Dendritic cell treated with granulocyte-macrophage colony-stimulating factor and Interleukin-4, amounts not matched to agents 40 ng/mL and 50 ng/mL, for 4 days (primary cell): ENCODE data around the gene FBN2.
"Not testable (repeated sequence)": the region's sequence is repeated elsewhere in the genome, so short reads cannot be mapped to it uniquely, and the experiment has no call there.

Source experiments
- H3K27ac Mint-ChIP-seq: one replicate; pipeline ENCODE4 v1.8.0; 2022; ENCODE audit warnings: mild to moderate bottlenecking, mixed read lengths
- H3K27me3 Mint-ChIP-seq: one replicate; pipeline ENCODE4 v1.8.0; 2022; ENCODE audit warnings: mild to moderate bottlenecking, mixed read lengths
- H3K36me3 Mint-ChIP-seq: one replicate; pipeline ENCODE4 v1.8.0; 2022; ENCODE audit warnings: low read depth, mixed read lengths
- H3K4me1 Mint-ChIP-seq: one replicate; pipeline ENCODE4 v1.8.0; 2022; ENCODE audit warnings: low read depth, mixed read lengths
- H3K4me3 Mint-ChIP-seq: one replicate; pipeline ENCODE4 v1.8.0; 2022; ENCODE audit warnings: mild to moderate bottlenecking, moderate library complexity, mixed read lengths
- H3K9me3 Mint-ChIP-seq: one replicate; pipeline ENCODE4 v1.8.0; 2022; ENCODE audit warnings: mixed read lengths
- intact Hi-C: fragments of 100-400 bp; cut with micrococcal nuclease; formaldehyde crosslinking; loops from one replicate; pipeline ENCODE4 v1.15.0; 2022

FBN2 gene

DNA sequence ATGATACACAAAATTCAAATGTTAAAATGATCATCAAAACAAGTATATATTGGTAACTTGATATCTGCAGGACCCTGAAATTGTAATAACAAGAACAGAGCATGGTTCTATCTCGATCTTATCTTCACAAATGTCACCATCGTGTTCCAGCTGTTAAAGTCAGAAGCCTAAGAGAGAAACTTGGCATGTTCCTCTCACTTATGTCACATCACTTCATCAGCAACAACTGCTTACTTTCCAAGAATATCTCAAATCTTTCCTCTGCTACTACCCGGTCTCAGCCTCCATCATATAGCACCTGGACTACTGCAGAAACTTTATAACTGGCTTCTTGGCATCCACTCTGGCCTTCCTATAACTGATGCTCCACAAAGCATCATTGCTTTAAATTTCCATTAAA, 84.9 kb downstream of the FBN2 start:
- Mint-ChIP-seq H3K4me3 (no peak overlapping the region), H3K27ac (no peak overlapping the region)

DNA sequence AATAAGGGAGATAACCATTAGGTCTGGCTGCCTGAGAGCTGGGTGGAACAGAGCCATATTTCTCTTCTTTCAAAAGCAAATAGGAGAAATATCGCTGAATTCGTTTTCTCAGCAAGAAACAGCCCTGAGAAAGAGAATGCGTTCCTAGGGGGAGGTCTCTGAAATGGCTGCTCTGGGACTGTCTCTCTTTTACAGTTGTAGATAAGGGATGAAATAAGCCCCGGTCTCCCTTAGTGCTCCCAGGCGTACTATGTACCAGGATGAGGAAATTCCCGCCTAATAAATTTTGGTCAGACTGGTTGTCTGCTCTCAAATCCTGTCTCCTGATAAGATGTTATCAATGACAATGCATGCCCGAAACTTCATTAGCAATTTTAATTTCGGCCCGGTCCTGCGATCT, 90.8 kb downstream of the FBN2 start:
- H3K4me3 Mint-ChIP-seq, H3K36me3 Mint-ChIP-seq, H3K27me3 Mint-ChIP-seq, H3K27ac Mint-ChIP-seq, intact Hi-C loops, H3K4me1 Mint-ChIP-seq: not testable (repeated sequence)
- H3K9me3 Mint-ChIP-seq, result peaks cover 17% of the 10 kb centered on the region

More for the DNA sequence above, 84.9 kb downstream of the FBN2 start:
- H3K9me3 Mint-ChIP-seq, result peaks cover 13% of the 10 kb centered on the region
- intact Hi-C loops, result no loop called here
- peaks cover 5% of the 10 kb centered on the region for H3K36me3 Mint-ChIP-seq
- H3K4me1 Mint-ChIP-seq, result no peaks in the 10 kb centered on the region
- no peaks in the 10 kb centered on the region for H3K27me3 Mint-ChIP-seq

DNA sequence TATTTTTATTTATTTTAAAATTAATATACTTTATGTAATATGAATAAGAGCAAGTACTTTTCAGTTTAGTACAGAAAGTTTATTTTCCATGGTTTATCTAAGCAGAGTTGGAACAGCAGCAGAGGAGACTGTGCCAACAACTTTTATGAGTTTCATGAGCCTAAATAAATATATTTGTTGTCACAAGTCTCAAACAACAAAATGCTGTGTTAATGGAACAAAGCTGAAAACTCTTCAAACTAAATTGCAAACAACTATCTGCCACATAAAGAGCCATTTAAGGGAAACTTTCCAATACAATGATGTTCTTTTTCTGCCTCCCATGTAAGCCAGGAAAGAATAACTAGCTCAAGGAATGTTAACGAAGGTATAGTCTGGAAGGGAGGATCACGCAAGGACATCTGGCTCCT, 96.1 kb downstream of the FBN2 start:
- Mint-ChIP-seq H3K9me3 (peaks cover 4% of the 10 kb centered on the region), H3K36me3 (no peaks in the 10 kb centered on the region), H3K27me3 (no peaks in the 10 kb centered on the region), H3K4me1 (no peaks in the 10 kb centered on the region), H3K4me3 (no peak overlapping the region), H3K27ac (no peak overlapping the region)
- intact Hi-C loops, result no loop called here

DNA sequence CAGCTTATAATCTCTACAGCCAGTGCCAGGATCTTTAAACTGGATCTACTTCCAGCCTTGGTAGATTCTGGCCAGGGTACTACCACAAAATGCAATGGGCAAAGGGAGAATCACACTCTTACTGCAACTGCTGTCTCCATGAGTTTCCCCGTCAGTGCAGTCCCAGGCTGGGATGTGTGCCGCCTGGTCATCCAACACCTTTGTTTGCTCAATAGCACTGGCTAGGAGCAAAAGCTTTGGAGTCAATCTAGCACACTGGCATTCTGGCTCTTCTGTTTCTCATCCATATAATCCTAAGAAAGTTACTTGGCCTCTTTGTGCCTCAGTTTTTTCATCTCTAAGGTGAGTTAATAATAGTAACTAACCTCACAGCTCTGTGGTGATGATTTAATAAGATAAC, 96.9 kb downstream of the FBN2 start:
- H3K9me3 Mint-ChIP-seq, result no peaks in the 10 kb centered on the region
- no peaks in the 10 kb centered on the region for H3K36me3 Mint-ChIP-seq
- no peaks in the 10 kb centered on the region for H3K27me3 Mint-ChIP-seq
- intact Hi-C loops, result no loop called here
- no peak overlapping the region for H3K4me3 Mint-ChIP-seq
- no peak overlapping the region for H3K27ac Mint-ChIP-seq
- H3K4me1 Mint-ChIP-seq, result no peaks in the 10 kb centered on the region

DNA sequence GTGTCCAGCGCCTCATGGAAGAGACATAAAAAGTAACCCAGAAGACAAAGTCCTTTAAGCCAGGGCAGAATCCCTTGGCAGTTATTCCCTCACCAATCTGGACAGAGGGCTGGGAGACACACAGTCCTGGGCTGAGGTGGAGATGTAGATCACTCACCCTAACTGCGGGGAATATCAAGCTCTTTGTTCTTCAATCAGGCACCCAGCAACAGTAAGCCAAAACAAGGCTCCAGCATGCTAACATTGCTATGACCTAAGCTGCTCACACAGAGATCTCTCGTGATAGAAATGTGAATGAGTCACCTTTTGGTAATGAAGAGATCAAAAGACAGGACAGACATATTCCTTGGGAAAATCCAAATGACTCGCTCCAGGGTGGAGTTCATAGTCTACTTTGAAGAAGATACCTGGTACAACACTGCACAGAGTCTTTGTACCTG, 101.3 kb downstream of the FBN2 start:
- intact Hi-C loops, result no loop called here
- peaks cover 5% of the 10 kb centered on the region for H3K4me1 Mint-ChIP-seq
- no peak overlapping the region for H3K27ac Mint-ChIP-seq
- no peaks in the 10 kb centered on the region for H3K9me3 Mint-ChIP-seq
- H3K27me3 Mint-ChIP-seq, result no peaks in the 10 kb centered on the region
- no peaks in the 10 kb centered on the region for H3K36me3 Mint-ChIP-seq
- no peak overlapping the region for H3K4me3 Mint-ChIP-seq

DNA sequence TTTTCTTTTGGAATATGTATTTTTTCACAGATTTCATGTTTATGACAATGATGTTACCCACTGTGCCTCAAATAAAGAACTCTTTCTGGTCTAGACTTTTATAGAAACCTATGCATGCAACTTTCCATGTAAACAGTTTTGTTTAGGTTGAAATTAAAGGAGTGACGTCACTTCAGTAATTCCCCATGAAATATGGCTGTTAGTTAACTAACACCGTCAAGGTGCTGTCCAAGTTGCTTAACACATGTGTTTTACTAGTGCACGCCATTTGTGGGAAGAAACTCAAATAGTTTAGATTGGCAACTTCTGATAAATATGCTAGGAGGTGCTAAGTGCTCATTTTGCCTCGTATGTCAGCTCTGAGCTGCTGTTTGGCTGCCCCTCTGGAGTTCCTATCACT, 102.2 kb downstream of the FBN2 start:
- Mint-ChIP-seq H3K27ac (no peak overlapping the region), H3K36me3 (no peaks in the 10 kb centered on the region), H3K4me1 (peaks cover 5% of the 10 kb centered on the region), H3K27me3 (no peaks in the 10 kb centered on the region), H3K9me3 (no peaks in the 10 kb centered on the region), H3K4me3 (no peak overlapping the region)
- intact Hi-C loops, result no loop called here

DNA sequence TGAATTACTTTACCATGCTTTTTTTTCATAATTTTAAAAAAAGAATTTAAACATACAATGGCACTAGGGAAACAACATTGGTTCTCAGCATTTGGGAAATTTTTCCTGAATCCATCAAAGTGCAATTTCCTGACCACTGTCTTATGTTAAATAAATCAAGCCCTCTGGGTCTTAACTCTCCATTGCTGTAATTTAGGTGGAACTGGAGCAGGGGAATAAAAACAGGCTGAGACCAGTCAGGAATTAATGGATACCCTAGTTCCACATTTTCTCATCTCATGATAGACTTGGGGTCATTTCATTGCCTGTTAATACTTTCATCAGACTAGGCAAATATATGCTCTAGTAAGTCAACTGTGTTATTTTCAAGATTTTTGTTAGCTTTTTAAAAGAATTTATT, 103.1 kb downstream of the FBN2 start:
- no peak overlapping the region for H3K27ac Mint-ChIP-seq
- H3K4me3 Mint-ChIP-seq, result no peak overlapping the region
- H3K9me3 Mint-ChIP-seq, result no peaks in the 10 kb centered on the region
- no peaks in the 10 kb centered on the region for H3K27me3 Mint-ChIP-seq
- H3K36me3 Mint-ChIP-seq, result no peaks in the 10 kb centered on the region
- H3K4me1 Mint-ChIP-seq, result peaks cover 5% of the 10 kb centered on the region
- intact Hi-C loops, result no loop called here

DNA sequence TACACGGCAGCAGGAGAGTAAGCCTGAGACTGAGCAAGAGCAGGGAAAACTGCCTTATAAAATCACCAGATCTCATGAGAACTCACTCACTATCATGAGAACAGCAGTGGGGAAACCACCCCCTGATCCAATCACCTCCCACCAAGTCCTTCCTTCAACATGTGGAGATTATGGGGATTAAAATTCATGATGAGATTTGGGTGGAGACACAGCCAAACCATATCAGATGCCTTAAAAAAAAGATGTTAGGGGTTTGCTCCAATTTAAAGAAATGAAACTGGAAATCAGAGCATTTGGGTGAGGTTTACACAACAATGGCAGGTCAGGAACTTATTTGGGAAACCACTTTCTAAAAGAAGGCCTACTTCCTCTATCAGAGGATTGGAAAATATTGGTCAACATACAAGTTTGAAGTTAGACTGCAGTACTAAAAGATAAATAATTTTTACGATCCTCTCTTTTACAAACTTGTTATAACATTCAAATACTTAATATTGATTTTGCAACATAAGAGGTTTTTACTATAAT, 105.1 kb downstream of the FBN2 start:
- Mint-ChIP-seq H3K9me3 (no peaks in the 10 kb centered on the region), H3K27me3 (no peaks in the 10 kb centered on the region), H3K36me3 (no peaks in the 10 kb centered on the region), H3K4me1 (peaks cover 5% of the 10 kb centered on the region), H3K27ac (no peak overlapping the region), H3K4me3 (no peak overlapping the region)
- intact Hi-C loops, result no loop called here

DNA sequence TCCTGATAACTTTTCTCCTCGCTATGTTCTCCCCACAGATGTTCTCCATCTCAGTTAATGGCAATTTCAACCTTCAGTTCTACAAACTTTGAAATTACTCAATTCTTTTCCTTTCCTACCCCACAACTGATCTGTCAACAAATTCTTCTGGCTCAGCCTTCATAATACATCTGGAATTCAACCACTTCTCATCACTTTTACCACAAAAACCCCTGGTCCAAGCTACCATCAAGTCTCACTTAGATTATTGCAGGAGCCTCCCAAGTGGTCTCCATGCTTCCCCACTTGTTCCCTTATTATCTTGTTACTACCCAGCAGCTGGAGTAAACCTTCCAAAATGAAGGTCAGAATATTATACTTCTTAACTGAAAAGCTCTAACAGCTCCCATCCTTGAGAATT, 110.1 kb downstream of the FBN2 start:
- no peaks in the 10 kb centered on the region for H3K36me3 Mint-ChIP-seq
- H3K9me3 Mint-ChIP-seq, result no peaks in the 10 kb centered on the region
- H3K27ac Mint-ChIP-seq, result no peak overlapping the region
- H3K4me3 Mint-ChIP-seq, result no peak overlapping the region
- no peaks in the 10 kb centered on the region for H3K27me3 Mint-ChIP-seq
- H3K4me1 Mint-ChIP-seq, result peaks cover 3% of the 10 kb centered on the region
- intact Hi-C loops, result no loop called here

DNA sequence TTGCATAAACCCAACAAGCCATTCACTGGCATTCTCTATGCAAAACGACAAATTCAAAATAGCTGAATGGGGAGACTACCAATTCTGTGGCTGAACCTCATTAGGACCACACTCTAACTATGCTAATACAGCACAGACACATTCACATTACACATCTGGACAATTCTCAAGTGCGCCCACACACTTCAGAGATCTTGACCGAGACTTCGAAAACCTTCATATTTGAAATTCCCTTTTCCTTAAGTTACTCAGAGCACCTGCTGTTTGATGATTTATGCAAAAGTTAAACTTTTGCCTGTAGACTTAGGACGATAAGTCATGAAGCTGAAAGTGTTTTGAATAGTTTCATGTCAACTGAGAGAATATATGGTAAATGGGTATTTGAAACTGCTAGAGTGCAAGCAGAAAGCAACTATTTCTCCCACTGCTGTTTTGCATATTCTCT, 111.9 kb downstream of the FBN2 start:
- H3K4me3 Mint-ChIP-seq, result no peak overlapping the region
- no peaks in the 10 kb centered on the region for H3K36me3 Mint-ChIP-seq
- H3K27ac Mint-ChIP-seq, result no peak overlapping the region
- H3K4me1 Mint-ChIP-seq, result no peaks in the 10 kb centered on the region
- no peaks in the 10 kb centered on the region for H3K9me3 Mint-ChIP-seq
- intact Hi-C loops, result no loop called here
- H3K27me3 Mint-ChIP-seq, result no peaks in the 10 kb centered on the region

DNA sequence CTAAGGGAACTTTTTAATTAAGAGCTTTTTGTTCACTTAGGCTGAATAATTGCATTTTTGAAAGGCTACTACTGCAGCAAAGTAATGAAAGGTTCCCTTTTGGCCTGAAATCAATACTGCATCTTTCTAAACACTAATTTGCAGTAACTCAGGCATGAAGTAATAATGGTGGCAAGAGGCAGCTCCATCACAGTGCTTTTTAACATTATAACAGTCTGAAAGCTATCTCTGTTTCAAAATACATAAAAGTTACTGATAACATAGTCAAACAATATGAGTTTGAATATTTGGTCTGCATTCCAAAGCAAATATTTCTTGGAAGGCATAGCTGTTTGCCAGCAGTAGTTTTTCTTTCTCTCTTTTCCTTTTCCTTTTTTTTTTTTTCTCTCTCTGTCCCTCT, 113.4 kb downstream of the FBN2 start:
- Mint-ChIP-seq H3K4me1 (no peaks in the 10 kb centered on the region), H3K27ac (no peak overlapping the region), H3K27me3 (no peaks in the 10 kb centered on the region), H3K36me3 (no peaks in the 10 kb centered on the region), H3K9me3 (no peaks in the 10 kb centered on the region), H3K4me3 (no peak overlapping the region)
- intact Hi-C loops, result no loop called here

DNA sequence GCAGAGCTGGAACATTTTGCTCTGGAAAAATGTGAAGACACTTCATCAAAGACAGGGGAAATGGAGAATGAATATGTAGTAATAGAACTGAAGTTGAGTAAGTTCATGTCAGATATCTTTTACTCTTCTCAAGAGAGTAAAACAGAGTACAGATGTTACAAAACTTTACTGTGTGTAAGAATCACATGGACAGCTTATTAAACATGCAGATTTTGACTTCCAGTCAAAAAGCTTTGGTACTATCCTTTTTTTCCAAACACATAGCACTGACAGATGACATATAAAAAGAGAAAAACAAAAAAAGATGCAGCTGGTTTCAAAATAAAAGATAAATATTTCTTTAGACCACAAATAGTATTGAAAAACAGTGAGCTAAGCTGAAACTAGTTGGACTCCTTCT, 115.4 kb downstream of the FBN2 start:
- intact Hi-C loops, result no loop called here
- peaks cover 9% of the 10 kb centered on the region for H3K9me3 Mint-ChIP-seq
- H3K4me1 Mint-ChIP-seq, result no peaks in the 10 kb centered on the region
- no peak overlapping the region for H3K27ac Mint-ChIP-seq
- no peaks in the 10 kb centered on the region for H3K27me3 Mint-ChIP-seq
- no peak overlapping the region for H3K4me3 Mint-ChIP-seq
- H3K36me3 Mint-ChIP-seq, result no peaks in the 10 kb centered on the region

DNA sequence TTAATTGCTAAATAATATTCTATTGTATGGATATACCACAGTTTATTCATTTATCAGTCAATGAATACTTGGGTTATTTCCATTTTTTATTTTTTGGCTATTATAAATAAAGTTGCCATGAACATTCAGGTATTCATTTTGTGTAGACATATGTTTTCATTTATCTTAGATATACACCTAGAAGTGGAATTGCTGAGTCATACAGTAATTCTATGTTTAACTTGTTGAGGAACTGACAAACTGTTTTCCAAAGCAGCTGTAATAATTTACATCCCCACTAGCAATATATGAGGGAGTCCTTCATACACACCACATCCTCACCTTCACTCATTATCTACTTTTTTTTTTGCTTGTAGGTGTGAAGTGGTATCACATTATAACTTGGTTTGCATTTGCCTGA, 123.6 kb downstream of the FBN2 start:
- intact Hi-C loops, result no loop called here
- Mint-ChIP-seq H3K4me3 (no peak overlapping the region), H3K4me1 (no peaks in the 10 kb centered on the region), H3K36me3 (peaks cover 7% of the 10 kb centered on the region), H3K27ac (no peak overlapping the region), H3K9me3 (peaks cover 17% of the 10 kb centered on the region), H3K27me3 (no peaks in the 10 kb centered on the region)

DNA sequence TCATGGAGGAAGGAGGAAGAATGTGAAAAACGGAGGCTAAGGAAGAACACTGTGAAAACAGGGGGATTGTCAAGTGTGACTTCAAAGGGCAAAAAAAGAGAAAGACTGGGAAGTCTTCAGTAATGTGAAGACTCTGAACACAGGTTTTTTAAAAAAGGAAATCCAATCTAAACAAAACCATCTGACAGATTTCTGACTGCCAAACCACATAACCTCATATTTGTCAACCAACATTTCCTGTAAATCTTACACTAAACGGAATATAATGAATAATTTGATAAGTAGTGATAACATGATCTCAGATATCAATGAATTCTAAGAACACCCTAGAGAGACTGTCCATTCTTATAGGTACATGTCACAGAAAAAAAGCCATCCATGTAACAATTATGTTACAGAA, 124.7 kb downstream of the FBN2 start:
- intact Hi-C loops, result no loop called here
- Mint-ChIP-seq H3K4me1 (no peaks in the 10 kb centered on the region), H3K27me3 (no peaks in the 10 kb centered on the region), H3K36me3 (peaks cover 7% of the 10 kb centered on the region), H3K9me3 (peaks cover 14% of the 10 kb centered on the region), H3K27ac (no peak overlapping the region), H3K4me3 (no peak overlapping the region)

DNA sequence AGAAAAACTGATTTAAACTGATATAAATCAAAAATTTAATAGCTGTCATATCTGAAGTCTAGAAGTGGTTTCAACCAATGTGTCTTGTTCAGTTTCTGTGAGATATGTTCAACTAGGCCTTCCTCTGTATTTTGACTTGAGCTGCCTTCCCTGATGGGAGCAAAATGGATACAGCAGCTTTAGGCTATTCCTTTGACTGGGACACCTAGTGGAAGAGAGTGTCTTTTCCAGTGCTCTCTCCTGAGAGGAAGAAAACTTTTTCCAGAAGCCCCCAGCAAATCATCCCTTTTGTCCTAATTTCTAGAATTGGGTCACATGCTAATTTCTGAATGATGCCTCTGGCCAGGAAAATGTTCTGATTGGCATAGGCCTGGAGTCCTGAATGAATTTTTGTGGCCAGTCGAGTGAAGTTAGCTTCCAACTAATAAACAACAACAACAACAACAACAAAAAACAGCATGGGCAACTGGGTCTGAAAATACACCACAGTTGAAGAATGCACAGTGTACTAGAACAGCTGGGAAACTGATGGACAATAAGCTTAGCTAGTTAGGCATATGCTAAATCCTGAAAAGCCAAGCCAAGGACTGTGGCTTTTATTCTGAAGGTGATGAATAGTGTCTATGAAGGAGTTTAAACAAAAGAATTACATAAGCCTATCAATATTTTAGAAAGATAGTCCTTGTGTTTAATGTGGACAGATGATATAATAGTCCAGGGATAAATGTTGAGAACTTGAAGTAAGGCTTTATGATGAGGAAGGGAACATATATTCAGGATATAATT, 125.7 kb downstream of the FBN2 start:
- Mint-ChIP-seq H3K9me3 (peaks cover 8% of the 10 kb centered on the region), H3K4me1 (no peaks in the 10 kb centered on the region), H3K4me3 (no peak overlapping the region), H3K27me3 (no peaks in the 10 kb centered on the region), H3K36me3 (peaks cover 7% of the 10 kb centered on the region), H3K27ac (no peak overlapping the region)
- intact Hi-C loops, result no loop called here
